ENCODE results near the gene LAMB1.

LAMB1 gene

DNA sequence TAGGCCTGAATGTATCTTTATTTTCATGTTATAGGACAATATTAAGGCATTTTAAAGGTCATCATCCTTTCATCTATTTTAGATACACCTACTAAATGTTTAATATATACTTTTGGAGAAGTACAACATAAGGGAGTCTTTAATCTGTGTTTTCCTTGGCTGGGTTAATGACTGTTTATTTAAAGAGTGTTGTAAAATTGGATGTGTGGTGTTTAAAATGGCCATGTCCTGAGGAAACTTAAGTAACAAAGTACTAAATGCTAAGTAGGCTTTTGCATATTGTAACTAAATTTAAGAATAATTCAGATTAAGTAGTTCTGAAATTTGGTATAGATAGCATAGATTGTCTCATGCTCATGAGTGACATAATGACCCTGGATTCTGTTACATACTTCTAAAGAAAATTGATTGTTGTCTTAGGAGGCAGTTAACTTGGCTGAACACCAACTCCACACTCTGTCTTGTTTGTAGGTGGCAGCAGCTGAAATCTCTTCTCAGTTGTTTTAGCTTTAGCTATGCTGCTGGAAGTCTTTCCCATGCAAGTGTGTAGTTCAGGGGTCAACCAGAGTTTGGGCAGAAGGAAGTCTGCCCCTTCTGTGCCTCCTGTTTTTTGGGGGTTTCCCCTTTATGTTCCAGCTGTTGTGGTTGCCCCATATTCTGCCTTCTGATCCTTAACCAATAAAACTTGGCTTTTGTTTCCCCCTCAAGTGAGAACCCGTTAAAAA, 82.8 kb downstream of the LAMB1 start:
- Histone ChIP-seq H3K9me3 (ENCODE audit: insufficient read depth, low read length) (no peaks in the 10 kb centered on the region), H3K27ac (ENCODE audit: low read length) (no peak overlapping the region)

GRCh38 chr7:107918948-107919347, 84.0 kb downstream of the LAMB1 start:
- Histone ChIP-seq H3K4me1 (ENCODE audit: low read length) (peaks cover 35% of the 10 kb centered on the region), H2AFZ (ENCODE audit: low read depth, low read length) (no peak overlapping the region), H3K9me3 (ENCODE audit: insufficient read depth, low read length) (no peaks in the 10 kb centered on the region), H3K9ac (ENCODE audit: low read length) (no peak overlapping the region), H3K27ac (ENCODE audit: low read length) (peak overlapping the region; percentile 61), H3K27me3 (ENCODE audit: low read depth, low read length) (no peaks in the 10 kb centered on the region), H3K36me3 (replicated peaks; ENCODE audit: low read depth, low read length) (peaks cover 42% of the 10 kb centered on the region), H3K4me2 (ENCODE audit: low read length) (peak overlapping the region; percentile 59), H4K20me1 (ENCODE audit: insufficient read depth, low read length) (0 out of 2 replicates have a peak, but pooled peaks cover 4% of the 10 kb centered on the region), H3K79me2 (ENCODE audit: low read length) (no peaks in the 10 kb centered on the region; the same call in 1 of the 2 replicates), H3K4me3 (ENCODE audit: low read length) (no peak overlapping the region)
- TF ChIP-seq CTCF (IDR thresholded peaks at IDR 0.05; ENCODE audit: low read depth, low read length) (no peak), EZH2phosphoT487 (IDR thresholded peaks at IDR 0.05; ENCODE audit: low read depth) (no peak)

More for the DNA sequence above, 82.8 kb downstream of the LAMB1 start:
- Histone ChIP-seq H3K4me3 (ENCODE audit: low read length) (no peak overlapping the region), H3K4me1 (ENCODE audit: low read length) (peaks cover 43% of the 10 kb centered on the region), H3K4me2 (ENCODE audit: low read length) (peak overlapping the region; percentile 28), H2AFZ (ENCODE audit: low read depth, low read length) (no peak overlapping the region), H3K27me3 (ENCODE audit: low read depth, low read length) (no peaks in the 10 kb centered on the region), H3K9ac (ENCODE audit: low read length) (no peak overlapping the region), H3K36me3 (replicated peaks; ENCODE audit: low read depth, low read length) (peaks cover 45% of the 10 kb centered on the region), H4K20me1 (ENCODE audit: insufficient read depth, low read length) (0 out of 2 replicates have a peak, but pooled peaks cover 4% of the 10 kb centered on the region), H3K79me2 (ENCODE audit: low read length) (no peaks in the 10 kb centered on the region)
- TF ChIP-seq EZH2phosphoT487 (IDR thresholded peaks at IDR 0.05; ENCODE audit: low read depth) (no peak), CTCF (IDR thresholded peaks at IDR 0.05; ENCODE audit: low read depth, low read length) (no peak)

GRCh38 chr7:107917763-107918651, 85.0 kb downstream of the LAMB1 start:
- Histone ChIP-seq H3K4me1 (ENCODE audit: low read length) (peaks cover 35% of the 10 kb centered on the region), H3K4me3 (ENCODE audit: low read length) (peak overlapping the region; percentile 15; the same call in 1 of the 2 replicates), H3K79me2 (ENCODE audit: low read length) (no peaks in the 10 kb centered on the region; the same call in 1 of the 2 replicates), H3K36me3 (replicated peaks; ENCODE audit: low read depth, low read length) (peaks cover 35% of the 10 kb centered on the region), H3K9me3 (ENCODE audit: insufficient read depth, low read length) (no peaks in the 10 kb centered on the region), H2AFZ (ENCODE audit: low read depth, low read length) (no peak overlapping the region), H3K9ac (ENCODE audit: low read length) (no peak overlapping the region), H4K20me1 (ENCODE audit: insufficient read depth, low read length) (0 out of 2 replicates have a peak, but pooled peaks cover 4% of the 10 kb centered on the region), H3K27me3 (ENCODE audit: low read depth, low read length) (no peaks in the 10 kb centered on the region), H3K4me2 (ENCODE audit: low read length) (peak overlapping the region; percentile 59), H3K27ac (ENCODE audit: low read length) (peak overlapping the region; percentile 61)
- TF ChIP-seq EZH2phosphoT487 (IDR thresholded peaks at IDR 0.05; ENCODE audit: low read depth) = no peak
- TF ChIP-seq CTCF (IDR thresholded peaks at IDR 0.05; ENCODE audit: low read depth, low read length) = no peak

GRCh38 chr7:107915541-107915940, 87.4 kb downstream of the LAMB1 start:
- Histone ChIP-seq H3K9me3 (ENCODE audit: insufficient read depth, low read length) (no peaks in the 10 kb centered on the region), H3K4me2 (ENCODE audit: low read length) (no peak overlapping the region), H3K36me3 (replicated peaks; ENCODE audit: low read depth, low read length) (peaks cover 46% of the 10 kb centered on the region), H3K27me3 (ENCODE audit: low read depth, low read length) (no peaks in the 10 kb centered on the region), H3K9ac (ENCODE audit: low read length) (no peak overlapping the region), H3K27ac (ENCODE audit: low read length) (no peak overlapping the region), H3K79me2 (ENCODE audit: low read length) (no peaks in the 10 kb centered on the region; the same call in 1 of the 2 replicates), H3K4me1 (ENCODE audit: low read length) (peaks cover 31% of the 10 kb centered on the region), H4K20me1 (ENCODE audit: insufficient read depth, low read length) (0 out of 2 replicates have a peak, but pooled peaks cover 4% of the 10 kb centered on the region), H2AFZ (ENCODE audit: low read depth, low read length) (no peak overlapping the region), H3K4me3 (ENCODE audit: low read length) (no peak overlapping the region)
- TF ChIP-seq CTCF (IDR thresholded peaks at IDR 0.05; ENCODE audit: low read depth, low read length) (no peak), EZH2phosphoT487 (IDR thresholded peaks at IDR 0.05; ENCODE audit: low read depth) (no peak)

Measured in OCI-LY3 (cell line).